GM12878 (cell line): Measurements from ENCODE around the gene MYO1H. TPM values are rescaled to one million over a fixed set of nuclear protein-coding genes. Genes with fewer than 3 reads are reported as not detected.

Source experiments
- ATAC-seq: fragments of 200-7000 bp; cut with Tn5 transposase; 3 replicates; pipeline ENCODE4 v1.9.1; 2020; ENCODE audit warnings: mild to moderate bottlenecking, moderate library complexity
- BruUV-seq: library from RNA; stranded (reverse); fragments of 400-500 nt; replicated peaks from 2 replicates; lab custom pipeline; 2021; lab: Mats Ljungman, UMichigan
- CTCF ChIA-PET: fragments of 300-600 bp; sonication (Branson Sonifier 250); formaldehyde crosslinking; extraction: SDS; loops from one replicate; lab custom pipeline; 2021; ENCODE audit warnings: inconsistent platforms; lab: Yijun Ruan, JAX
- POLR2A ChIA-PET: fragments of 350-600 bp; formaldehyde crosslinking; extraction: SDS; loops from one replicate; lab custom pipeline; 2021; ENCODE audit warnings: inconsistent platforms; lab: Charles Lee
- RAD21 ChIA-PET: fragments of 300-600 bp; sonication (Branson Sonifier 250); formaldehyde crosslinking; loops from one replicate; lab custom pipeline; 2023; ENCODE audit warnings: antibody characterized with exemption; ENCODE audit not compliant: unreplicated experiment; lab: Charles Lee
- SMC1A ChIA-PET: fragments of 300-600 bp; sonication (Branson Sonifier 250); formaldehyde crosslinking; loops from one replicate; lab custom pipeline; 2023; ENCODE audit not compliant: unreplicated experiment, uncharacterized antibody; lab: Charles Lee
- DNase-seq: peaks from one replicate; pipeline ENCODE4 v3.0.0-alpha.2; 2011; ENCODE audit warnings: low read depth, low spot score
- FAIRE-seq: peaks from 3 replicates; lab custom pipeline; 2011; peaks lifted over from hg19 to GRCh38; lab: Jason Lieb, UNC
- H2AFZ ChIP-seq: 2 replicates; pipeline ENCODE4 v1.6.0; 2011; ENCODE audit warnings: low read depth, low read length, control low read depth; ENCODE audit not compliant: control insufficient read depth
- H3K27ac ChIP-seq: 2 replicates; pipeline ENCODE4 v1.5.1; 2011; ENCODE audit warnings: control low read depth; ENCODE audit not compliant: control insufficient read depth, insufficient read depth
- H3K27me3 ChIP-seq, 2 experiments: replicated peaks in 1 of 2; 2 replicates each; pipeline versions ENCODE4 v1.6.0 to v1.6.1; 2011; ENCODE audit warnings: low read length in 1 of 2; ENCODE audit not compliant: control insufficient read depth in 2 of 2, insufficient read depth in 2 of 2
- H3K36me3 ChIP-seq, 2 experiments: 2 replicates each; pipeline ENCODE4 v1.5.1; 2011; ENCODE audit warnings: low read length in 1 of 2; ENCODE audit not compliant: control insufficient read depth in 2 of 2, insufficient read depth in 2 of 2
- H3K4me1 ChIP-seq: 2 replicates; pipeline ENCODE4 v1.6.1; 2011; ENCODE audit warnings: mild to moderate bottlenecking, low read length, moderate library complexity, mixed read lengths; ENCODE audit not compliant: control insufficient read depth, insufficient read depth
- H3K4me2 ChIP-seq: 2 replicates; pipeline ENCODE4 v1.6.0; 2011; ENCODE audit warnings: control low read depth; ENCODE audit not compliant: control insufficient read depth, insufficient read depth
- H3K4me3 ChIP-seq: fragments of 200-600 bp; sonication (generic); 2 replicates; pipeline ENCODE4 v1.5.1; 2016
- H3K79me2 ChIP-seq: 2 replicates; pipeline ENCODE4 v1.6.0; 2011; ENCODE audit warnings: low read length; ENCODE audit not compliant: control insufficient read depth, insufficient read depth
- H3K9ac ChIP-seq: 2 replicates; pipeline ENCODE4 v1.8.0; 2011; ENCODE audit warnings: low read length, control low read depth, mixed read lengths; ENCODE audit not compliant: control insufficient read depth, insufficient read depth
- H3K9me3 ChIP-seq: replicated peaks from 3 replicates; pipeline ENCODE4 v1.5.1; 2011; ENCODE audit warnings: mild to moderate bottlenecking, low read length; ENCODE audit not compliant: control insufficient read depth, insufficient read depth
- H4K20me1 ChIP-seq: 2 replicates; pipeline ENCODE4 v1.6.0; 2011; ENCODE audit not compliant: control insufficient read depth, insufficient read depth
- JUND ChIP-seq: IDR thresholded peaks from 2 replicates; pipeline ENCODE4 v1.6.1; 2012; ENCODE audit warnings: low read depth, mild to moderate bottlenecking, low read length, improper control_type of control experiment, moderate library complexity
- NBN ChIP-seq: fragments of 450-650 bp; IDR thresholded peaks from 2 replicates; pipeline ENCODE4 v1.6.1; 2016
- NR2C1 ChIP-seq: fragments of 450-650 bp; IDR thresholded peaks from 2 replicates; pipeline ENCODE4 v1.6.1; 2017; ENCODE audit warnings: antibody characterized with exemption, mild to moderate bottlenecking, moderate library complexity
- POLR2A ChIP-seq: IDR thresholded peaks from 2 replicates; pipeline ENCODE4 v1.6.1; 2011; ENCODE audit warnings: low read depth, mild to moderate bottlenecking, low read length
- RCOR1 ChIP-seq: conservative IDR thresholded peaks from 2 replicates; pipeline ENCODE4 v1.6.1; 2012; ENCODE audit warnings: low read depth, low read length, improper control_type of control experiment
- SMAD1 ChIP-seq: fragments of 450-650 bp; IDR thresholded peaks from 2 replicates; pipeline ENCODE4 v1.6.1; 2018; ENCODE audit warnings: mild to moderate bottlenecking, low read depth; ENCODE audit not compliant: partially characterized antibody
- SREBF2 ChIP-seq: IDR thresholded peaks from 2 replicates; pipeline ENCODE4 v1.6.1; 2012; ENCODE audit warnings: mild to moderate bottlenecking, low read length
- TCF7 ChIP-seq: IDR thresholded peaks from 2 replicates; pipeline ENCODE4 v1.6.1; 2014; ENCODE audit warnings: antibody characterized with exemption, borderline replicate concordance
- ZBTB11 ChIP-seq: fragments of 450-650 bp; formaldehyde crosslinking; IDR thresholded peaks from 2 replicates; pipeline ENCODE4 v1.5.0; 2022; ENCODE audit warnings: mild to moderate bottlenecking, missing genetic modification characterization
- ZNF24 ChIP-seq: fragments of 450-650 bp; IDR thresholded peaks from 2 replicates; pipeline ENCODE4 v1.6.1; 2017; ENCODE audit warnings: antibody characterized with exemption, mild to moderate bottlenecking
- WGBS: methylation state at CpG from one replicate; pipeline ENCODE4 v1.1.6; 2016; ENCODE audit warnings: low lambda C conversion rate; ENCODE audit not compliant: insufficient replicate concordance, insufficient coverage; ENCODE audit errors: missing lambda C conversion rate; 5-methylcytosine and 5-hydroxymethylcytosine counted together
- in situ Hi-C: fragments of 300-500 bp; cut with MboI; formaldehyde crosslinking; loops from 9 replicates; pipeline ENCODE4 v1.14.3; 2018; ENCODE audit warnings: mixed read lengths
- intact Hi-C: fragments of 100-400 bp; cut with micrococcal nuclease; formaldehyde crosslinking; loops from one replicate; pipeline ENCODE4 v1.14.2; 2022; ENCODE audit not compliant: unreplicated experiment
- polyA plus RNA-seq, 11 experiments: library from polyadenylated mRNA; depleted of rRNA in 4 of 11; unstranded in 6 of 11; stranded (reverse) in 5 of 11; fragments of >200 nt; fragmentation: Nextera tagmentation in 4 of 11; fragmentation: Illumina TruSeq in 1 of 11; extraction: Ambion mirVana in 4 of 11; extraction: Trizol in 1 of 11; gene quantifications; 1 replicate in 1 of 11; 2 replicates in 10 of 11; pipeline versions ENCODE4 v1.2.1 to v1.2.3, GENCODE V29; 2011 to 2016; ENCODE audit warnings: inconsistent platforms in 2 of 11, missing spikeins in 2 of 11, low read depth in 1 of 11
- total RNA-seq, 4 experiments: library from RNA; depleted of rRNA in 3 of 4; stranded (reverse); fragments of >200 nt in 3 of 4; fragmentation: Illumina TruSeq in 1 of 4; extraction: Trizol in 1 of 4; gene quantifications; 2 replicates each; pipeline versions ENCODE4 v1.2.1 to v1.2.3, GENCODE V29; 2013 to 2021

The MYO1H gene
- total and polyA plus RNA-seq, 10 of the 15 experiments (the other 5 are each of a cell fraction or from before 2014, with no cell fraction given), result 0.05 TPM; not detected in 9

- TF ChIP-seq ZBTB11, result no peak
- TF ChIP-seq SREBF2, result no peak
Measured at GRCh38 chr12:109482491-109482890, 134.8 kb downstream of the MYO1H start (continued).

- ATAC-seq (no peak), DNase-seq (no peak), FAIRE-seq (no peak)
- in situ Hi-C loops, result no loop called here
- H3K27me3 ChIP-seq, result no peaks in the 10 kb centered on the region
- H3K27ac ChIP-seq, result no peak overlapping the region
- WGBS, result 95% methylated on average over 2 of the region's 2 CpGs
- H4K20me1 ChIP-seq, result no peaks in the 10 kb centered on the region
- POLR2A ChIA-PET, result interaction anchor here (1.3 kb wide), 1 partner anchor 10 kb away, joined by 3 read pairs; no protein-coding TSS in a partner anchor
- no TSS peak for BruUV-seq
- H3K9ac ChIP-seq, result no peak overlapping the region
- no peaks in the 10 kb centered on the region for H3K9me3 ChIP-seq
- no peak overlapping the region for H3K4me2 ChIP-seq
- intact Hi-C loops, result no loop called here
- CTCF ChIA-PET, result interaction anchor here (1.0 to 1.4 kb wide), 2 partner anchors 11 to 34 kb away, joined by 3 to 4 read pairs; no protein-coding TSS in a partner anchor
- no peak overlapping the region for H3K4me3 ChIP-seq
- H3K36me3 ChIP-seq, result peaks cover 4 to 7% of the 10 kb centered on the region in 2 experiments
- RAD21 ChIA-PET, result no interaction called here
- H3K79me2 ChIP-seq, result peaks cover 9% of the 10 kb centered on the region
- no peak overlapping the region for H2AFZ ChIP-seq
- SMC1A ChIA-PET, result no interaction called here
- no peaks in the 10 kb centered on the region for H3K4me1 ChIP-seq
- no peak for TF ChIP-seq SMAD1
- TF ChIP-seq RCOR1, result no peak
- no peak for TF ChIP-seq NBN
- TF ChIP-seq NR2C1, result no peak
- TF ChIP-seq TCF7, result no peak
- TF ChIP-seq POLR2A, result no peak
- no peak for TF ChIP-seq ZNF24
- TF ChIP-seq JUND, result no peak
- TF ChIP-seq, all 136 proteins: peak for 0
Measured at GRCh38 chr12:109482894-109483293, 135.2 kb downstream of the MYO1H start.
